GM12874 (cell line): ENCODE data around the gene ZDHHC14.
A peak's percentile ranks its signal among the peaks of the same experiment; 100 is the strongest.

Source experiments
- TF ChIP-seq, protein P1 (sequence below): IDR thresholded peaks from 2 replicates; pipeline ENCODE4 v1.5.1; 2011; ENCODE audit warnings: low read depth, mild to moderate bottlenecking, control low read depth, low read length, moderate library complexity; ENCODE audit not compliant: insufficient read depth

The ZDHHC14 gene

GRCh38 chr6:157381631-157382621, 936 bp downstream of the ZDHHC14 start:
- TF ChIP-seq, protein P1, sequence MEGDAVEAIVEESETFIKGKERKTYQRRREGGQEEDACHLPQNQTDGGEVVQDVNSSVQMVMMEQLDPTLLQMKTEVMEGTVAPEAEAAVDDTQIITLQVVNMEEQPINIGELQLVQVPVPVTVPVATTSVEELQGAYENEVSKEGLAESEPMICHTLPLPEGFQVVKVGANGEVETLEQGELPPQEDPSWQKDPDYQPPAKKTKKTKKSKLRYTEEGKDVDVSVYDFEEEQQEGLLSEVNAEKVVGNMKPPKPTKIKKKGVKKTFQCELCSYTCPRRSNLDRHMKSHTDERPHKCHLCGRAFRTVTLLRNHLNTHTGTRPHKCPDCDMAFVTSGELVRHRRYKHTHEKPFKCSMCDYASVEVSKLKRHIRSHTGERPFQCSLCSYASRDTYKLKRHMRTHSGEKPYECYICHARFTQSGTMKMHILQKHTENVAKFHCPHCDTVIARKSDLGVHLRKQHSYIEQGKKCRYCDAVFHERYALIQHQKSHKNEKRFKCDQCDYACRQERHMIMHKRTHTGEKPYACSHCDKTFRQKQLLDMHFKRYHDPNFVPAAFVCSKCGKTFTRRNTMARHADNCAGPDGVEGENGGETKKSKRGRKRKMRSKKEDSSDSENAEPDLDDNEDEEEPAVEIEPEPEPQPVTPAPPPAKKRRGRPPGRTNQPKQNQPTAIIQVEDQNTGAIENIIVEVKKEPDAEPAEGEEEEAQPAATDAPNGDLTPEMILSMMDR: peak; percentile 40; the same call in 1 of the 2 replicates

DNA sequence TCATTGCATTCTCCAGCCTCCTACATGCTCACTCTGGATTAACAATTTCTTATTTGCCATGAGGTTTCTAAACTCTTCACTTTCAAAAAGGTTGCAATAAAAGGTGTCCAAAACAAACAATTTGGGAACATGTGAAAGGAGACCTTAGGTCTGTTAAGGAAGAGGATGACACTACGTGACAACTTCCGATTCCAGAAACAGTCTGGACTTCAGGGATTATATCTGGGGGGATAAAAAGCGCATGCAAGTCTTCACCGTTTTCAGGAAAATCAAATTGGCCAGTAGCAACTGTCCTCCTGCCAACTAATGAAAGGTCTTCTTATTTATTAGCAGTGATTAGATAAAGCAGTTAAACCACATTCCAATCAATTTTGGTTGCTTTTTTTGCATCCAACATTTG, 1.8 kb downstream of the ZDHHC14 start:
- TF ChIP-seq, protein P1: no peak

GRCh38 chr6:157383471-157383870, 2.5 kb downstream of the ZDHHC14 start:
- TF ChIP-seq, protein P1: no peak

DNA sequence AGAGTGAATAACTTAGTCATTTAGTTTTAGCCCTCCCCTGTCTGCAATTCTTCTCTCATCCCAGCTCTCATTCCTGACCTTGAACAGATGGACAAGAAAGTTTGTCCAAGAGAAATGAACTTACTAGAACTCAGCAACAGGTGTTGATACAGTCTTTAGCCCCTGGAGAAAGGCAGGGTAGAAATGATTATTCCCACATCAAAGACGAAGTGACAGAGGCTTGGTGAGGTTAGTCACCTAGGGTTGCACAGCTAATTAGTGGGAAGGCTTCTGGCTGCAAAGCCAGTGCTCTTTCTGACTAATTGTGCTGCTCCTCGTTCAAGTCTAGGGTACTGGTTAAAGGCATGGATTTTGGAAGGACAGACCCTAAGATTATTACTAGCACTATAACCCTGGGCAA, 4.5 kb downstream of the ZDHHC14 start:
- TF ChIP-seq, protein P1: no peak

DNA sequence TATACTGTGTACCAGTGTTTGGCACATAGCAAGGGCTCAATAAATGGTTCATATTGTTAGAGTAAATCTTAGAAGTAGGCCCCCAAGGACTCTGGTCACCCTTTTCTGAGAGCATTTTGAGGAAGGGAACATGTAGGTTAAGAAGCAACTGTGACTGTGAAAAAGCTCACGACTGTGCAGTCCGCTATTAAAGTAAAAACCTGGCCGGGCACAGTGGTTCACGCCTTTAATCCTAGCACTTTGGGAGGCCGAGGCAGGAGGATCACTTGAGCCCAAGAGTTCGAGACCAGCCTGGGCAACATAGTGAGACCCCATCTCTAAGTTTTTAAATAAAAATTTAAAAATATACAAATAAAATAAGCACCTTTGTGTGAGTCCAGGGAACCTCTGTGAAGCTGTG, 5.0 kb downstream of the ZDHHC14 start:
- TF ChIP-seq, protein P1: no peak

DNA sequence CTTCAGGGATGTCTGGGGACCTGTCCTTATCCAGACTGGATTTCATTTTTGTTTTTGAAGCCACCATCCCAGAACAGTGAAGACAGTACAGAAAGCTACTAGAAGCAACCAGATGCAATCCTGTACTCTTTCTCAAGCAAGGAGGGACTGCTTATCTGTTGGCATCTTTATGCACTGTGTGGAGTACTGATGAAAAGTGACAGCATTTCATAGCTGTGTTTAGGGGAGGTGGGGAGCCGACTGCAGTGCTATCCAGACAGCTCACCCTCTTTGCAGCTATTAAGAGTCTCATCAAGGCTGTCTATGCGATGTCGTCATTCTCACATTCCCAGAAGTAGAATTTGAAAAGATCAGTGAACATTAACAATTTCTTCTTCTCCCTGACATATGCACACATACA, 5.5 kb downstream of the ZDHHC14 start:
- TF ChIP-seq, protein P1: no peak

DNA sequence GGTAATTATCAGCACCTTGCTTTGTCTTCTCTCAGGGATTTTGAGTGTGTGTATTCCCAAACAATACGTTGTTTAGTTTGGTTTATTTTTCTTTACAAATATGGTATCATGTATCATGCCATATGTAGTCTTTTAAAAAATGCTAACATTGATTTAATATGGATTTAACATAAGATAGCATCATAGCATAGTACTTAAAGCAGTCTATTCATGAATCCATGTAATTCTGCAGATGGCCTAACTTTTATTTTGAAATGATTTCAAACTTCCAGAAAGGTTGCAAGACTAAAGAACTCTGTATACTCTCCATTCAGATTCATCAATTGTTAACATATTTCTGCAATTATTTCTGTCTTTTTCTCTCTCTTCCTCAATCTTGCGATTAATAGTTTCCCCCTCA, 7.9 kb downstream of the ZDHHC14 start:
- TF ChIP-seq, protein P1: no peak
